Liver (tissue), 9 donors: Measurements from ENCODE around the gene NFIL3. TPM values are rescaled to one million over a fixed set of nuclear protein-coding genes. Genes with fewer than 3 reads are reported as not detected.

Experiments used
- DNase-seq: peaks from one replicate; pipeline ENCODE4 v3.0.0-alpha.2; 2017; ENCODE audit warnings: low spot score
- H3K27ac ChIP-seq, 2 donors: one replicate each; pipeline ENCODE4 v1.7.0; 2013; ENCODE audit warnings: inconsistent platforms in 2 of 2, low read length in 2 of 2, control low read depth in 1 of 2, low read depth in 1 of 2, mild to moderate bottlenecking in 1 of 2
- H3K27me3 ChIP-seq, 4 donors: one replicate each; pipeline versions ENCODE4 v1.6.1 to v1.7.0; 2013; ENCODE audit warnings: low read length in 3 of 4, inconsistent platforms in 1 of 4, mild to moderate bottlenecking in 1 of 4, moderate library complexity in 1 of 4; ENCODE audit not compliant: control insufficient read depth in 4 of 4, insufficient read depth in 4 of 4
- H3K36me3 ChIP-seq, 4 donors: one replicate each; pipeline versions ENCODE4 v1.6.1 to v1.7.0; 2013; ENCODE audit warnings: low read length in 3 of 4, mild to moderate bottlenecking in 3 of 4, low read depth in 1 of 4, moderate library complexity in 1 of 4; ENCODE audit not compliant: control insufficient read depth in 4 of 4, insufficient read depth in 3 of 4
- H3K4me1 ChIP-seq, 4 donors: one replicate each; pipeline versions ENCODE4 v1.6.1 to v1.7.0; 2013; ENCODE audit warnings: low read length in 3 of 4, mild to moderate bottlenecking in 3 of 4, moderate library complexity in 1 of 4; ENCODE audit not compliant: control insufficient read depth in 4 of 4, insufficient read depth in 4 of 4
- H3K4me3 ChIP-seq, 3 donors: one replicate each; pipeline versions ENCODE4 v1.6.1 to v1.7.0; 2013; ENCODE audit warnings: low read length in 3 of 3, control low read depth in 1 of 3, low read depth in 1 of 3, mild to moderate bottlenecking in 1 of 3
- H3K9ac ChIP-seq, 2 donors: one replicate each; pipeline ENCODE4 v1.7.0; 2013; ENCODE audit warnings: low read length in 2 of 2, mild to moderate bottlenecking in 2 of 2, moderate library complexity in 2 of 2, control low read depth in 1 of 2, low read depth in 1 of 2
- H3K9me3 ChIP-seq, 4 donors: one replicate each; pipeline versions ENCODE4 v1.6.1 to v1.7.0; 2013; ENCODE audit warnings: low read length in 3 of 4; ENCODE audit not compliant: control insufficient read depth in 4 of 4
- EGR1 ChIP-seq, 2 donors: IDR thresholded peaks; 2 replicates each; pipeline ENCODE4 v1.6.1; 2016 to 2018; ENCODE audit warnings: antibody characterized with exemption in 2 of 2, low read depth in 2 of 2
- FOXA1 ChIP-seq: IDR thresholded peaks from 2 replicates; pipeline ENCODE4 v1.6.1; 2016; ENCODE audit warnings: antibody characterized with exemption
- FOXA2 ChIP-seq: IDR thresholded peaks from 2 replicates; pipeline ENCODE4 v1.6.1; 2016; ENCODE audit warnings: antibody characterized with exemption
- GABPA ChIP-seq, 2 donors: IDR thresholded peaks in 1 of 2; conservative IDR thresholded peaks in 1 of 2; 2 replicates each; pipeline ENCODE4 v1.6.1; 2016; ENCODE audit warnings: antibody characterized with exemption in 2 of 2, mild to moderate bottlenecking in 1 of 2, moderate library complexity in 1 of 2
- HNF4A ChIP-seq, 2 donors: conservative IDR thresholded peaks; 2 replicates each; pipeline ENCODE4 v1.6.1; 2016; ENCODE audit warnings: antibody characterized with exemption in 2 of 2, mild to moderate bottlenecking in 2 of 2
- HNF4G ChIP-seq: IDR thresholded peaks from 2 replicates; pipeline ENCODE4 v1.6.1; 2016; ENCODE audit warnings: antibody characterized with exemption
- JUND ChIP-seq, 2 donors: IDR thresholded peaks; 2 replicates each; pipeline ENCODE4 v1.6.1; 2016; ENCODE audit warnings: antibody characterized with exemption in 2 of 2
- NR2F2 ChIP-seq: IDR thresholded peaks from 2 replicates; pipeline ENCODE4 v1.6.1; 2016; ENCODE audit warnings: antibody characterized with exemption
- RAD21 ChIP-seq, 2 donors: IDR thresholded peaks; 2 replicates each; pipeline ENCODE4 v1.6.1; 2016; ENCODE audit warnings: antibody characterized with exemption in 2 of 2, mild to moderate bottlenecking in 2 of 2
- REST ChIP-seq: IDR thresholded peaks from 2 replicates; pipeline ENCODE4 v1.6.1; 2016; ENCODE audit warnings: antibody characterized with exemption, mild to moderate bottlenecking
- RXRA ChIP-seq, 2 donors: IDR thresholded peaks; 2 replicates each; pipeline ENCODE4 v1.6.1; 2017 to 2018; ENCODE audit warnings: antibody characterized with exemption in 2 of 2, mild to moderate bottlenecking in 1 of 2
- SP1 ChIP-seq: IDR thresholded peaks from 2 replicates; pipeline ENCODE4 v1.6.1; 2018; ENCODE audit warnings: antibody characterized with exemption, mild to moderate bottlenecking
- TAF1 ChIP-seq: conservative IDR thresholded peaks from 2 replicates; pipeline ENCODE4 v1.6.1; 2016; ENCODE audit warnings: antibody characterized with exemption, mild to moderate bottlenecking
- YY1 ChIP-seq: IDR thresholded peaks from 2 replicates; pipeline ENCODE4 v1.6.1; 2016; ENCODE audit warnings: antibody characterized with exemption, mild to moderate bottlenecking
- WGBS: extraction: QIAGEN DNeasy Blood & Tissue Kit; methylation state at CpG from one replicate; pipeline ENCODE4 v1.1.7; 2013; 5-methylcytosine and 5-hydroxymethylcytosine counted together
- polyA plus RNA-seq, 2 donors: library from polyadenylated mRNA; stranded (reverse) in 1 of 2; unstranded in 1 of 2; fragments of 200-250 nt in 1 of 2; fragments of >200 nt in 1 of 2; fragmentation: Nextera tagmentation in 1 of 2; extraction: Ambion mirVana in 1 of 2; gene quantifications; one replicate each; pipeline versions ENCODE4 v1.2.1 to v1.2.3, GENCODE V29; 2013 to 2015
- total RNA-seq, 2 donors: library from RNA; depleted of rRNA; stranded (reverse); fragments of >200 nt; gene quantifications; one replicate each; pipeline ENCODE4 v1.2.3, GENCODE V29; 2014
- TF ChIP-seq, protein P1 (sequence below): fragments of 150-350 bp; IDR thresholded peaks from 2 replicates; pipeline ENCODE4 v1.5.1; 2017; ENCODE audit warnings: improper control_type of control experiment, low read depth, low read length; ENCODE audit not compliant: missing input control
- TF ChIP-seq, protein P2 (sequence below): IDR thresholded peaks from 2 replicates; pipeline ENCODE4 v1.6.1; 2016; ENCODE audit warnings: antibody characterized with exemption
- TF ChIP-seq, protein P3 (sequence below): IDR thresholded peaks from 2 replicates; pipeline ENCODE4 v1.6.1; 2016; ENCODE audit warnings: antibody characterized with exemption
- TF ChIP-seq, protein P4 (sequence below): IDR thresholded peaks from 2 replicates; pipeline ENCODE4 v1.6.1; 2016; ENCODE audit warnings: antibody characterized with exemption
- donor health status: healthy.
- donor health status: healthy.
- donor health status: healthy.
- donor health status: healthy.
- donor health status: healthy.

Gene NFIL3
- total and polyA plus RNA-seq, 4 donors, result 6.6 to 20.2 (median 8.5) TPM

DNA sequence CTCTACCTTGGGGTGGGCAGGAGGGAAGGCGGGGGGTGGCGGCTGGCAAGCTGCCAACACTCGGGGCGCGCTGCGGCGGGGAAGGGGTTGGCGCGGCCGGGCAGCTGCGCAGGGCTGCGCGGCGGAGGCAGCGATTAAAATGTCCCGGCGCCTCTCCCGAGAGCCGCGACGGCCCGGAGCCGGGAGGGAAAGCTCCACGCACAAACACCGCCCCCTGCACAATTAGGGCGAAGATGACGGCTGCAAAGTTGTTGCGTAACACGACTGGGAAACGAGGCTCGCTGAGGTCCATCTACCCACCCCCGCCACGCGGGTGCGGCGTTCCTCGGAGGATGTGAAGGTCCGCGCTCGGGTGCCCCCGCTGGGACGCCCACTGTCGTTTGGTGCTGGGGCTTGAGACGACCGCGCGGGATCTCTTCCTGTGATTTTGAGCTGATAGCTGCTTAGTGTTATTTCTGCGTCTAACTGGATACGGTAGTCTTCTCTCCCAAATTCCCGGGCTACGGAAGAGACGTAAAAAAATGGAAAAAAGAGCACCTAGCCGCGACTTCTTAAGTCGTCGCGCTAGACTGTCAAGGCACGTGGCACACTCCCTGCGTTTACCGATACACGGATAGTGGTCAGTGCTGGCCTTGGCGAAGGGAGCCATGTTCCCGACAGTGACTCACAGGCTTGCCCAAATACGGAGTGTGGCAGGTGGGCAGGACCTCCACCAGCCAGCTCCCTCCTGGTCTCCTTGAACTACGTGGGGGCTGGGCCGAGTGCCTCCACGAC is 958 bp upstream of the NFIL3 start (continued):
- peak; percentile 67 for TF ChIP-seq REST

- no peak for TF ChIP-seq GABPA (IDR thresholded peaks at IDR 0.05 in 1 of 2, conservative IDR thresholded peaks at IDR 0.05 in 1 of 2)
- TF ChIP-seq RXRA (IDR thresholded peaks at IDR 0.05), result peak; percentile 44 to 56
- TF ChIP-seq, protein P1, sequence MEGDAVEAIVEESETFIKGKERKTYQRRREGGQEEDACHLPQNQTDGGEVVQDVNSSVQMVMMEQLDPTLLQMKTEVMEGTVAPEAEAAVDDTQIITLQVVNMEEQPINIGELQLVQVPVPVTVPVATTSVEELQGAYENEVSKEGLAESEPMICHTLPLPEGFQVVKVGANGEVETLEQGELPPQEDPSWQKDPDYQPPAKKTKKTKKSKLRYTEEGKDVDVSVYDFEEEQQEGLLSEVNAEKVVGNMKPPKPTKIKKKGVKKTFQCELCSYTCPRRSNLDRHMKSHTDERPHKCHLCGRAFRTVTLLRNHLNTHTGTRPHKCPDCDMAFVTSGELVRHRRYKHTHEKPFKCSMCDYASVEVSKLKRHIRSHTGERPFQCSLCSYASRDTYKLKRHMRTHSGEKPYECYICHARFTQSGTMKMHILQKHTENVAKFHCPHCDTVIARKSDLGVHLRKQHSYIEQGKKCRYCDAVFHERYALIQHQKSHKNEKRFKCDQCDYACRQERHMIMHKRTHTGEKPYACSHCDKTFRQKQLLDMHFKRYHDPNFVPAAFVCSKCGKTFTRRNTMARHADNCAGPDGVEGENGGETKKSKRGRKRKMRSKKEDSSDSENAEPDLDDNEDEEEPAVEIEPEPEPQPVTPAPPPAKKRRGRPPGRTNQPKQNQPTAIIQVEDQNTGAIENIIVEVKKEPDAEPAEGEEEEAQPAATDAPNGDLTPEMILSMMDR, result peak; percentile 19
- no peak for TF ChIP-seq EGR1 (IDR thresholded peaks at IDR 0.05; ENCODE audit: low read depth in 2 of 2)
- no peak for TF ChIP-seq NR2F2
- TF ChIP-seq, protein P2, sequence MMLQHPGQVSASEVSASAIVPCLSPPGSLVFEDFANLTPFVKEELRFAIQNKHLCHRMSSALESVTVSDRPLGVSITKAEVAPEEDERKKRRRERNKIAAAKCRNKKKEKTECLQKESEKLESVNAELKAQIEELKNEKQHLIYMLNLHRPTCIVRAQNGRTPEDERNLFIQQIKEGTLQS, result peak; percentile 48
- TF ChIP-seq, protein P3, sequence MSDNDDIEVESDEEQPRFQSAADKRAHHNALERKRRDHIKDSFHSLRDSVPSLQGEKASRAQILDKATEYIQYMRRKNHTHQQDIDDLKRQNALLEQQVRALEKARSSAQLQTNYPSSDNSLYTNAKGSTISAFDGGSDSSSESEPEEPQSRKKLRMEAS, result peak; percentile 26
- peak; percentile 36 for TF ChIP-seq SP1
- peak in 1 of 2 donors; percentile 10 for TF ChIP-seq RAD21 (IDR thresholded peaks at IDR 0.05)
- peak; percentile 22 to 38 for TF ChIP-seq HNF4A (conservative IDR thresholded peaks at IDR 0.05)
- TF ChIP-seq YY1, result peak; percentile 86
- TF ChIP-seq FOXA1, result no peak
- peak in 1 of 2 donors; percentile 7 for TF ChIP-seq JUND (IDR thresholded peaks at IDR 0.05)
- peak; percentile 39 for TF ChIP-seq REST
- TF ChIP-seq HNF4G, result no peak
- no peak for TF ChIP-seq TAF1
- TF ChIP-seq FOXA2, result no peak
- TF ChIP-seq, protein P4, sequence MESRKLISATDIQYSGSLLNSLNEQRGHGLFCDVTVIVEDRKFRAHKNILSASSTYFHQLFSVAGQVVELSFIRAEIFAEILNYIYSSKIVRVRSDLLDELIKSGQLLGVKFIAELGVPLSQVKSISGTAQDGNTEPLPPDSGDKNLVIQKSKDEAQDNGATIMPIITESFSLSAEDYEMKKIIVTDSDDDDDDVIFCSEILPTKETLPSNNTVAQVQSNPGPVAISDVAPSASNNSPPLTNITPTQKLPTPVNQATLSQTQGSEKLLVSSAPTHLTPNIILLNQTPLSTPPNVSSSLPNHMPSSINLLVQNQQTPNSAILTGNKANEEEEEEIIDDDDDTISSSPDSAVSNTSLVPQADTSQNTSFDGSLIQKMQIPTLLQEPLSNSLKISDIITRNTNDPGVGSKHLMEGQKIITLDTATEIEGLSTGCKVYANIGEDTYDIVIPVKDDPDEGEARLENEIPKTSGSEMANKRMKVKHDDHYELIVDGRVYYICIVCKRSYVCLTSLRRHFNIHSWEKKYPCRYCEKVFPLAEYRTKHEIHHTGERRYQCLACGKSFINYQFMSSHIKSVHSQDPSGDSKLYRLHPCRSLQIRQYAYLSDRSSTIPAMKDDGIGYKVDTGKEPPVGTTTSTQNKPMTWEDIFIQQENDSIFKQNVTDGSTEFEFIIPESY, result no peak
- DNase-seq, result peak; percentile 56
- Histone ChIP-seq H3K9ac (peak overlapping the region; percentile 88 to 95), H3K36me3 (no peaks in the 10 kb centered on the region), H3K4me3 (peak overlapping the region; percentile 71 to 94 (median 92)), H3K27ac (peak overlapping the region; percentile 98 to 99), H3K9me3 (no peaks in the 10 kb centered on the region), H3K4me1 (peaks cover 0 to 20% (median 12%) of the 10 kb centered on the region in 4 donors), H3K27me3 (no peaks in the 10 kb centered on the region)
- under 1% methylated on average over 76 of the region's 76 CpGs for WGBS
Observed at GRCh38 chr9:91422758-91423711, 597 bp downstream of the NFIL3 start.
